Smooth muscle cell (in vitro differentiated cells): Measurements from ENCODE around the gene CCDC141. TPM values are rescaled to one million over a fixed set of nuclear protein-coding genes. Genes with fewer than 3 reads are reported as not detected.
"Not testable (repeated sequence)": the region's sequence is repeated elsewhere in the genome, so short reads cannot be mapped to it uniquely, and the experiment has no call there.

Source experiments
- DNase-seq: peaks from one replicate; lab custom pipeline; 2025; ENCODE audit not compliant: unreplicated experiment; lab: John Stamatoyannopoulos, UW
- H2AFZ ChIP-seq: fragments of 200-600 bp; sonication (generic); 2 replicates; pipeline ENCODE4 v1.6.0; 2016; ENCODE audit warnings: antibody characterized with exemption, low read depth, mild to moderate bottlenecking
- H3F3A ChIP-seq: fragments of 200-600 bp; sonication (generic); 2 replicates; pipeline ENCODE4 v1.6.0; 2017; ENCODE audit warnings: antibody characterized with exemption, low read depth
- H3K27ac ChIP-seq: fragments of 200-600 bp; sonication (generic); 2 replicates; pipeline ENCODE4 v1.5.1; 2016; ENCODE audit warnings: low read depth, mild to moderate bottlenecking
- H3K27me3 ChIP-seq: fragments of 200-600 bp; sonication (generic); 2 replicates; pipeline ENCODE4 v1.6.1; 2016; ENCODE audit warnings: low read depth, mild to moderate bottlenecking
- H3K36me3 ChIP-seq: fragments of 200-600 bp; sonication (generic); 2 replicates; pipeline ENCODE4 v1.5.1; 2016; ENCODE audit warnings: low read depth
- H3K4me1 ChIP-seq: fragments of 200-600 bp; sonication (generic); 2 replicates; pipeline ENCODE4 v1.5.1; 2016; ENCODE audit warnings: low read depth
- H3K4me2 ChIP-seq: fragments of 200-600 bp; sonication (generic); 2 replicates; pipeline ENCODE4 v1.6.0; 2016; ENCODE audit warnings: mild to moderate bottlenecking
- H3K4me3 ChIP-seq: fragments of 200-600 bp; sonication (generic); 2 replicates; pipeline ENCODE4 v1.5.1; 2016; ENCODE audit warnings: mild to moderate bottlenecking
- H3K79me2 ChIP-seq: fragments of 200-600 bp; sonication (generic); 2 replicates; pipeline ENCODE4 v1.6.0; 2016; ENCODE audit warnings: low read depth, mild to moderate bottlenecking
- H3K9ac ChIP-seq: fragments of 200-600 bp; sonication (generic); 2 replicates; pipeline ENCODE4 v1.6.0; 2016; ENCODE audit warnings: low read depth
- H3K9me3 ChIP-seq: fragments of 200-600 bp; sonication (generic); replicated peaks from 2 replicates; pipeline ENCODE4 v1.5.1; 2016; ENCODE audit warnings: low read depth
- H4K20me1 ChIP-seq: fragments of 200-600 bp; sonication (generic); 2 replicates; pipeline ENCODE4 v1.6.0; 2016; ENCODE audit warnings: low read depth
- WGBS: methylation state at CpG from one replicate; pipeline ENCODE4 v1.1.7; 2016; ENCODE audit warnings: low lambda C conversion rate; 5-methylcytosine and 5-hydroxymethylcytosine counted together
- polyA plus RNA-seq: library from polyadenylated mRNA; unstranded; fragments of >200 nt; fragmentation: Nextera tagmentation; extraction: Ambion mirVana; gene quantifications from 2 replicates; pipeline ENCODE4 v1.2.1, GENCODE V29; 2016
- total RNA-seq: library from RNA; depleted of rRNA; stranded (reverse); fragments of >200 nt; gene quantifications from 2 replicates; pipeline ENCODE4 v1.2.3, GENCODE V29; 2014
- TF ChIP-seq, protein P1 (sequence below): fragments of 200-600 bp; sonication (generic); IDR thresholded peaks from 2 replicates; pipeline ENCODE4 v1.5.1; 2017; ENCODE audit warnings: borderline replicate concordance, mild to moderate bottlenecking, antibody characterized with exemption; ENCODE audit not compliant: insufficient read depth, poor library complexity, severe bottlenecking

CCDC141 gene
- total and polyA plus RNA-seq, 2 experiments from 2014 or later: 0.03 to 0.76 TPM

DNA sequence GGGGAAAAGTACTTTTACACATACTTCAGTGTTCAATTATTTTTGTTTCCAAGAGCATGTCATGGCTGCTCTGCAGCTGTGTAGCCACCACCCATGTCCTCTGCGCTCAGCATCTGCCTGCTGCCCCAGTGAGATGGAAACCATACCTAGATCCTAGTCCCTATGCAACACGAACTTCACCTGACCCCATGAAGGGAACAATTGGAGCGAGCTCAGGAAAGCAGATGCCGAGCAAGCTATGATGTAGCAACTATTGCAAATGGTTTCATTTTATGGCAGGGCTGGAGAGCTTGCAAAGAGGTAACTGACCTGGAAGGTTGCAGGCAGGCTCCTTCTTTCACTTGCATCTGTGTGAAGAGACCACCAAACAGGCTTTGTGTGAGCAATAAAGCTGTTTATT, 1.3 kb upstream of the CCDC141 start:
- Histone ChIP-seq H4K20me1 (no peaks in the 10 kb centered on the region), H3K9ac (no peak overlapping the region), H3K27ac (no peak overlapping the region), H3K79me2 (no peaks in the 10 kb centered on the region), H3K4me3 (no peak overlapping the region), H3K9me3 (no peaks in the 10 kb centered on the region), H3F3A (no peaks in the 10 kb centered on the region), H3K36me3 (no peaks in the 10 kb centered on the region), H3K4me2 (no peak overlapping the region), H3K4me1 (peaks cover 33% of the 10 kb centered on the region), H2AFZ (no peak overlapping the region), H3K27me3 (no peaks in the 10 kb centered on the region)
- TF ChIP-seq, protein P1, sequence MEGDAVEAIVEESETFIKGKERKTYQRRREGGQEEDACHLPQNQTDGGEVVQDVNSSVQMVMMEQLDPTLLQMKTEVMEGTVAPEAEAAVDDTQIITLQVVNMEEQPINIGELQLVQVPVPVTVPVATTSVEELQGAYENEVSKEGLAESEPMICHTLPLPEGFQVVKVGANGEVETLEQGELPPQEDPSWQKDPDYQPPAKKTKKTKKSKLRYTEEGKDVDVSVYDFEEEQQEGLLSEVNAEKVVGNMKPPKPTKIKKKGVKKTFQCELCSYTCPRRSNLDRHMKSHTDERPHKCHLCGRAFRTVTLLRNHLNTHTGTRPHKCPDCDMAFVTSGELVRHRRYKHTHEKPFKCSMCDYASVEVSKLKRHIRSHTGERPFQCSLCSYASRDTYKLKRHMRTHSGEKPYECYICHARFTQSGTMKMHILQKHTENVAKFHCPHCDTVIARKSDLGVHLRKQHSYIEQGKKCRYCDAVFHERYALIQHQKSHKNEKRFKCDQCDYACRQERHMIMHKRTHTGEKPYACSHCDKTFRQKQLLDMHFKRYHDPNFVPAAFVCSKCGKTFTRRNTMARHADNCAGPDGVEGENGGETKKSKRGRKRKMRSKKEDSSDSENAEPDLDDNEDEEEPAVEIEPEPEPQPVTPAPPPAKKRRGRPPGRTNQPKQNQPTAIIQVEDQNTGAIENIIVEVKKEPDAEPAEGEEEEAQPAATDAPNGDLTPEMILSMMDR: no peak
- 70% methylated on average over 4 of the region's 4 CpGs for WGBS
- no peak for DNase-seq

DNA sequence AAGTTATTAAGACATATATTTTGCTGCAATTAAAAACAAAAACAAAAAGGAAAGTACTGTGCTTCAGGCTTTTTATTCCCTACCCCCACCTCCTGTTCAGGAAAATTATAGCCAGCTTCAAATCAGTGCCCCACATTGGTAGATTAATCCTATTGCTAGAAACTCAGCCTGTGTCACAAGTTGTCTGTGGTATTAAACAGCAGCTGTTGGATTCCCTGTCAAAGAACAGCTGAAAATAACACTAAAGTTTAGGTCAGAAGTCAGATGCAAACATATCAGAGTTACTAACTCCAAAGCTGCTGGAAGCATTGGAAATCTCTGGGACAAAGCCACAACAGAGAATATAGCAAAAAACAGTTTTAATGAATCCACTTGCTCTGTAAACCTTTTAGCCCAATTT, 818 bp upstream of the CCDC141 start:
- DNase-seq: no peak
- TF ChIP-seq, protein P1: no peak
- no peaks in the 10 kb centered on the region for H3K79me2 ChIP-seq
- no peak overlapping the region for H3K27ac ChIP-seq
- H3F3A ChIP-seq: no peaks in the 10 kb centered on the region
- H3K4me1 ChIP-seq: peaks cover 33% of the 10 kb centered on the region
- H3K27me3 ChIP-seq: no peaks in the 10 kb centered on the region
- H3K4me3 ChIP-seq: no peak overlapping the region
- H3K36me3 ChIP-seq: no peaks in the 10 kb centered on the region
- peak overlapping the region; percentile 37 for H3K4me2 ChIP-seq
- no peaks in the 10 kb centered on the region for H3K9me3 ChIP-seq
- no peak overlapping the region for H2AFZ ChIP-seq
- no peaks in the 10 kb centered on the region for H4K20me1 ChIP-seq
- no peak overlapping the region for H3K9ac ChIP-seq

DNA sequence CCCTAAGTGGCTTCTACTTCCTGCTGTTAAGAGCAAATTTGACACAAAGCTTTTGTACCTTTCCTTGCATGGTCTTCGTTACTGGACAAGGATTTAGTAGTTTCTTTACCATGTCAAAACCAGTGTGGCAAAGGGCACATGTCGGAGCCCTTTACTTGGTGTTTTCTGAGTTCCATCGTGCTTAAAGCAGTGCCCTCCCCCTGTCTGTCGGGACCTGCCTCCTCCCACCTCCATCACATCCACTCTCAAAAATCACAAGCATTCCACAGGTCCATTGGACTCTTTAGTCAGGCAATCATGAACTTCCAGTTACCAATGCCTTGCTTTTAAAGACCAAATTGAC, 763 bp downstream of the CCDC141 start:
- Histone ChIP-seq H3K4me1 (peaks cover 33% of the 10 kb centered on the region), H2AFZ (peak overlapping the region; percentile 64), H4K20me1 (no peaks in the 10 kb centered on the region), H3F3A (no peaks in the 10 kb centered on the region), H3K79me2 (no peaks in the 10 kb centered on the region), H3K36me3 (no peaks in the 10 kb centered on the region), H3K9me3 (no peaks in the 10 kb centered on the region), H3K4me3 (peak overlapping the region; percentile 31), H3K9ac (no peak overlapping the region), H3K27ac (no peak overlapping the region), H3K27me3 (no peaks in the 10 kb centered on the region), H3K4me2 (peak overlapping the region; percentile 37)
- DNase-seq: no peak
- TF ChIP-seq, protein P1: no peak
- WGBS: 58% methylated on average over 4 of the region's 4 CpGs

DNA sequence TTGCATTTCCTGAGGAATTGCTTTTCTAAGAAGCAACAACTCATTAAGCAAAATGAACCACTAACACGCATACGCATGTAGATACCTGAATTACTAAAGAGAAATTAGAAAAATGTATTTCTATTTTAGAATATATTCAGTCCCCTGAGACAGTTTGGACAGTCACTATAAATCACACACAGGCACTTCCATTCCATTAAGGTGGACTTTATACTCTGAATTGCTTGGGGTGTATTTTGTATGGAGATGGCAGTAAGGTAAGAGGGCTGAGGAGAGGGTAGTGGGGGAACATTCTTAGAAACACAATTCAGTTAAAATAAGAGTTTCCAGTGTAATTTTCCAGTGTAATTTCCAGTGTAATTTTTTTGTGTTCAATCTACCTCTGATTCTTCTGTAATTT, 1.8 kb downstream of the CCDC141 start:
- WGBS: 92% methylated on average over 2 of the region's 2 CpGs
- Histone ChIP-seq H3K4me3 (no peak overlapping the region), H2AFZ (peak overlapping the region; percentile 70), H4K20me1 (no peaks in the 10 kb centered on the region), H3K9me3 (no peaks in the 10 kb centered on the region), H3K4me2 (no peak overlapping the region), H3F3A (no peaks in the 10 kb centered on the region), H3K36me3 (no peaks in the 10 kb centered on the region), H3K79me2 (no peaks in the 10 kb centered on the region), H3K9ac (no peak overlapping the region), H3K27me3 (no peaks in the 10 kb centered on the region), H3K27ac (no peak overlapping the region), H3K4me1 (peaks cover 33% of the 10 kb centered on the region)
- TF ChIP-seq, protein P1: no peak
- DNase-seq: no peak

DNA sequence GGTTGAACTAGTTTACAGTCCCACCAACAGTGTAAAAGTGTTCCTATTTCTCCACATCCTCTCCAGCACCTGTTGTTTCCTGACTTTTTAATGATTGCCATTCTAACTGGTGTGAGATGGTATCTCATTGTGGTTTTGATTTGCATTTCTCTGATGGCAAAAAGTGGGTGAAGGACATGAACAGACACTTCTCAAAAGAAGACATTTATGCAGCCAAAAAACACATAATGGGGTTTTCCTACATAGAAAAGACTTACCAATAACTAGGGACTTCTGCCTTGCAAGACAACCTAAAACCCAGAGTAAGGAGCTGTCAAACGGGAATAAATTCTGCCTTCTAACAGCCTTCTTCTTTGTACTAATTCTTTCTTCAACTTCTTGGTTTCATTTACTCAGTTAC, 4.3 kb downstream of the CCDC141 start:
- H4K20me1 ChIP-seq, H3K4me3 ChIP-seq, H3F3A ChIP-seq, H2AFZ ChIP-seq, H3K27ac ChIP-seq, H3K36me3 ChIP-seq, H3K27me3 ChIP-seq, H3K79me2 ChIP-seq, H3K9ac ChIP-seq, DNase-seq, H3K9me3 ChIP-seq, H3K4me2 ChIP-seq: not testable (repeated sequence)
- H3K4me1 ChIP-seq: peaks cover 23% of the 10 kb centered on the region
- WGBS: 0% methylated on average over 1 of the region's 1 CpG
